ENCODE data around the gene SSR1.

DNA sequence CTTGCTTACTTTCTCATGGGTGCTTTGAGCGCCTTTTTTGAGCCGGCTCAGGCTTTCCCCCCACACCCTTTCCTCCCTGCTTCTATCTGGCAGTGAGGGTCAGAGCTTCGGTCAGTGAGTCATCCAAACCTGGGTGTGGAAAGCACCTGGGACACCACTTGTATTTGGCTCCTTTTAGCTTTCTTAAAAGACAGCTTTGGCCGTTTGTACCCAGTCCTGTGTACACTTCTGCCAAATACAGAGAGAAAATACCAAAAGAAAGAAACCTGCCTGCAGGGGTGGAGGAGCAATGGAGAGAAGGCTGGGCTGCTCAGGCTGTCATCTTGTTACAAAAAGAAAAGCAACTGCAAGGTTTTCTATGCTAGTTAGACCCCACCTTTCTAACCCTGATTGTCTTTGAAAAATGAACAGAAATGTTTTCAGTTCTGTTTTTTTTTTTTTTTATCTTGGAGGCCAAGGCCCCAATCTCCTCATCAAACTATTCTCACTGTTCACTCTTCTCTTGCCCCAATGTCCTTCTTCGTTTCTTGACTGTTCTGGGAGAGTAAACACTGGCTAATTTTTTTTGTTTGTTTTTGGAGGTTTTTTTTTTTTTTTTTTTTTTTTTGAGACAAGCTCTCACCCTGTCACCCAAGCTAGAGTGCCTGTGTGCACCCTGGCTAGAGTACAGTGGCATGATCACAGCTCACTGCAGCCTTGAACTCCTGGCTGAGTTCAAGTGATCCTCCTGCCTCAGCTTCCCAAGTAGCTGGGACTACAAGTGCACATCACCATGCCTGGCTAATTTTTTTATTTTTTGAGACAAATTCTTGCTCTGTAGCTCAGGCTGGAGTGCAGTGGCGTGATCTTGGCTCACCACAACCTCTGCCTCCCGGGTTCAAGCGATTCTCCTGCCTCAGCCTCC, 76.4 kb downstream of the SSR1 start:
- TF ChIP-seq, protein P1, sequence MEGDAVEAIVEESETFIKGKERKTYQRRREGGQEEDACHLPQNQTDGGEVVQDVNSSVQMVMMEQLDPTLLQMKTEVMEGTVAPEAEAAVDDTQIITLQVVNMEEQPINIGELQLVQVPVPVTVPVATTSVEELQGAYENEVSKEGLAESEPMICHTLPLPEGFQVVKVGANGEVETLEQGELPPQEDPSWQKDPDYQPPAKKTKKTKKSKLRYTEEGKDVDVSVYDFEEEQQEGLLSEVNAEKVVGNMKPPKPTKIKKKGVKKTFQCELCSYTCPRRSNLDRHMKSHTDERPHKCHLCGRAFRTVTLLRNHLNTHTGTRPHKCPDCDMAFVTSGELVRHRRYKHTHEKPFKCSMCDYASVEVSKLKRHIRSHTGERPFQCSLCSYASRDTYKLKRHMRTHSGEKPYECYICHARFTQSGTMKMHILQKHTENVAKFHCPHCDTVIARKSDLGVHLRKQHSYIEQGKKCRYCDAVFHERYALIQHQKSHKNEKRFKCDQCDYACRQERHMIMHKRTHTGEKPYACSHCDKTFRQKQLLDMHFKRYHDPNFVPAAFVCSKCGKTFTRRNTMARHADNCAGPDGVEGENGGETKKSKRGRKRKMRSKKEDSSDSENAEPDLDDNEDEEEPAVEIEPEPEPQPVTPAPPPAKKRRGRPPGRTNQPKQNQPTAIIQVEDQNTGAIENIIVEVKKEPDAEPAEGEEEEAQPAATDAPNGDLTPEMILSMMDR (IDR thresholded peaks at IDR 0.05; ENCODE audit: poor library complexity, severe bottlenecking): no peak
- TF ChIP-seq SMC3 (conservative IDR thresholded peaks at IDR 0.05; ENCODE audit: poor library complexity): no peak
- TF ChIP-seq TAF1 (IDR thresholded peaks at IDR 0.05; ENCODE audit: low read depth): no peak
- TF ChIP-seq RAD21 (conservative IDR thresholded peaks at IDR 0.05): no peak
- no peak for TF ChIP-seq EZH2 (IDR thresholded peaks at IDR 0.05; ENCODE audit: borderline replicate concordance, insufficient read depth, low read length, poor library complexity, severe bottlenecking)
- no peak for TF ChIP-seq EP300 (conservative IDR thresholded peaks at IDR 0.05; ENCODE audit: poor library complexity, severe bottlenecking)

All from neural cell (in vitro differentiated cells).